HG03060 (cell line): ENCODE results near the gene NUDT1.

Experiments used
- ATAC-seq: cut with Tn5 transposase; IDR thresholded peaks from one replicate; pipeline ENCODE4 v1.9.1; 2021; ENCODE audit warnings: low read depth, moderate number of reproducible peaks; ENCODE audit not compliant: unreplicated experiment

NUDT1 gene

GRCh38 chr7:2247141-2247995, 5.3 kb downstream of the NUDT1 start:
- ATAC-seq: no peak

DNA sequence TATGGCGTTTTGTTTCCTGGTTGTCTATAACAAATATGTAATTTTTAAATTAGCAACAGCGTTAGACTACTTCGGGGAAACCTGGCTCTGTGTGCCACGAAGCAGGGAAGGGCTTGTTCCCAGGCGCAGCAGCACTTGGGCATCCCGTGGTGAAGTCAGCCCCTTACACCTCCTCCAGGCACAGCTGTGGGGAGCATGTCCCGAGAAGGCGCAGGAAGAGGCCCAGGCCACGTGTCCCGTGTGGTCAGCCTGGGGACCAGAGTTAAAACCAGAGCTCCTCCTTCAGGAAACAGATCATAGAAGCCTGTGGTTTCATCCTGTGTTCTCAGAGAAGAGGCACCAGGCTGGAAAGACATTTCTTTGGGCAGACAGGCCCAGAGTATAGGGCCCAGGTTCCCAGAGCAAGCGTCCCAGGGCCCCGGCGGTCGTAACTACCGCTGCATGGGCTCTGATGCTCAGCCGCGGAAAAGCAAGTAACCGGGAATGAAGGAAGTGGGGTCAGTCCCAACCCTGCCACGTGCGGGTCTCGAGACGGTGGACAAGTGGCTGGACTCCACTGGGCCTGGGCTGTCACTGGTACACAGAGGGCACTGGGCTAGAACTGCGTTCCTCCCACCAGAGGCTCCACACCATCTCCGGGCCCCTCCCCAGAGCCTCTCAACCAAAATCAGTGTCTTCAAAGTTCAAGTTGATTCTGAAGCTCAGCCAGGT, 7.1 kb downstream of the NUDT1 start:
- no peak for ATAC-seq

DNA sequence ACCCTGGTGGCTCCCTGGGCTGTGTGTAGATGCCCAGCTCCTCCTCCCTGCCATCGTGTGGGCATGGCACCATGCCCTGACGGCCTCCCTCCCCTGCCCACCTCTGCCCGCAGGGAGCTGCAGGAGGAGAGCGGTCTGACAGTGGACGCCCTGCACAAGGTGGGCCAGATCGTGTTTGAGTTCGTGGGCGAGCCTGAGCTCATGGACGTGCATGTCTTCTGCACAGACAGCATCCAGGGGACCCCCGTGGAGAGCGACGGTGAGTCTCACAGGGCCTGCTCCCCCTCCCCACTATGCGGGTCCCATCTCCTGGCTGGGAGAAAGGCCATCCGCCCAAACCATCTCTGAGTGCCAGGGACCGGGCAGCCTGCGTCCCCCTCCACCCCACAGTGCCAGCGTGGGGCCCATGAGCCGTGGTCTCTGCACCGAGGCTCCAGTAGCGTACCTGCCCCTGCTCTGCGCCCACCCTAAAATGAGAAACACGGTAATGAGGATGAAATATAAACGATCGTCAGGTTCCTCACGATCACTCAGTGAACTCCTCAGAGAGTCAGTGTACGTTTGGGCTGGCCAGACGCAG, 7.8 kb downstream of the NUDT1 start:
- no peak for ATAC-seq

- no peak for ATAC-seq
Observed at GRCh38 chr7:2251381-2251780, 9.4 kb downstream of the NUDT1 start.

GRCh38 chr7:2251841-2252771, 10.1 kb downstream of the NUDT1 start:
- ATAC-seq: no peak

DNA sequence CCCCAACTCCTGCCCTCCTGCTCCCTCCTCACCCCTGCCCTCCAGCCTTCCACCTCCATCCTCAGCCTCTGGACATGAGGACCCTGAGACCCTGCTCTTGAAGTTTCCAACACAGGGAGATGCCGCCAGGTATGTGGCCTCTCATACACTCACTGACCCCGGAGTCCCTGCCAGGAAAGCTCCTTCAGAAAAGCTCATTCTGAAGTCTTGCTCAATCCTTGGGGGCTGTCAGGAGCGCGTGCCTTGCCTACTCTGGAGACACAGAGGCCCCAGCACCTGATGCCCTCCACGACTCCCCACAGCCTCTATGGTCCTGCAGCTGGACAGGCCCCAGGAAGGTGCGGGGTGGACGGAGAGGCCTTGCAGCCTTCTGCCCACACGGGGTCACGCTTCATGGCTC, 11.0 kb downstream of the NUDT1 start:
- no peak for ATAC-seq

DNA sequence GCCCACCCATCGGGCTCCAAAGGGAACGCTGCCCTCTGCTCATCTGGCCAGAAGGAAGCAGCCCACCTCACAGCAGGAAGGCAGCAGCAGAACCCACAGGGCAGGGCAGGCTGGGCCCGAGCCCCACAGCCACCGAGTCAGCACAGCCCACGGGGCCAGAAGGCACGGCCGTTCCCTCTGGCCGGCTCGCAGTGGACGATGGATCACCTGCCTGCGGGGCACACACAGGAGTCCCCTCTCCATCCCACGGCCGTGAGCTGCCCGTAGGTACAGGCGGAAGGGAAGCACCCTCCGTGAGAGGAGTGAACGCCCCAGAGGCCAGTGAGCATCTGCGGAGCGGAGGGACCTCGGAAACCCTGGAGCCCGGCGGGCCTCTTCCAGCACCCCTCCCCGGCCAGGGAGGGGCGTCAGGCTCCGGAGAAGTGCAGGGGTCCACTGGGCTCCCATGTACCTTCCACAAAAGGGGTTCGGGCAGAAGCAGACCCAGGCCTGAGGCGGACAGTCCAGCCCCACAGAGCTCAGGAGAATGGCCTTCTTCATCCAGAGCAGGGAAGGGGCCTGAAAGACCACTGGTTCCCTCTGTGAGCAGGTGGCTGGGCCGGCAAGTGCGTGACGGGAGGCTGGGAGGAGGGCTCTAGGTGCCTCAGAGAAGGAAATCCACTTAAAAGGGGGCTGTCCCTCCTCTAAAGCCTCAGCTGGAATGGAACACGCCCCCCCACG, 11.7 kb downstream of the NUDT1 start:
- ATAC-seq: no peak

- no peak for ATAC-seq
Observed at GRCh38 chr7:2254429-2255144, 12.6 kb downstream of the NUDT1 start.

- no peak for ATAC-seq
Observed at GRCh38 chr7:2255145-2256139, 13.4 kb downstream of the NUDT1 start.

DNA sequence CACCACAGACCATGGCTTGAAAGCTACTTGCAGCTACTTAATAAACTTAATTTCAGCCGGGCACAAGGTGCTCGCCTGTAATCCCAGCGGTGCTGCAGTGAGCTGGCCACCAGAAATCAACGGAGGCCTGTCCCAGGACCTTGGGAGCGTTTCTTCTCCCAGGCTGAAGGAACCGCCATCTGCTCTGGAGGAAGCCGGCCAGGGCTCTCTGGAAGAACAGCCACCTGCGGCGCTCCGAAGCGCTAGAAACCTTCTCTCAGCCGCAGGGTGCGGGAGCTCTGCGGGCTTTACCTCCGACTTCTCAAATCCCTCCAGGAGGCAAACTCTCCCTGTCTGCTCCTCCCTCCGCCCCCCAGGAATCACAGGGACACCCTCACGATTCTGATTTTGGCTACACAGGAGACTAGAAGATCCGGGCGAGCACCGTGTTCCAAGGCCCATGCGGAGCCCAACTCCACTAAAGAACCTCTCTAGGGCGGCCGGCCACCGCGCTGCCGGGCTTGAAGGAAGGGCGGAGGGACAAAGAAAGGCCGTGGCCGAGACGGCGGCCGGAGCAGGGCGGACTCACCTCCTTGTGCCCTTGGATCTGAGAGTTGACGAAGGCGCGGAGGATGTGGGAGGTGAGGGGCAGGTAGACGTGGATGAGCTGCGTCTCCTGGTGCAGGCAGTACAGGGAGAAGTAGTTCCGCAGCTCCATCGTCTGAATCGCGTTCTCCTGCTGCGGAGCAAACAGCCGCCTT, 14.4 kb downstream of the NUDT1 start:
- ATAC-seq: no peak

GRCh38 chr7:2257046-2257551, 15.1 kb downstream of the NUDT1 start:
- no peak for ATAC-seq

DNA sequence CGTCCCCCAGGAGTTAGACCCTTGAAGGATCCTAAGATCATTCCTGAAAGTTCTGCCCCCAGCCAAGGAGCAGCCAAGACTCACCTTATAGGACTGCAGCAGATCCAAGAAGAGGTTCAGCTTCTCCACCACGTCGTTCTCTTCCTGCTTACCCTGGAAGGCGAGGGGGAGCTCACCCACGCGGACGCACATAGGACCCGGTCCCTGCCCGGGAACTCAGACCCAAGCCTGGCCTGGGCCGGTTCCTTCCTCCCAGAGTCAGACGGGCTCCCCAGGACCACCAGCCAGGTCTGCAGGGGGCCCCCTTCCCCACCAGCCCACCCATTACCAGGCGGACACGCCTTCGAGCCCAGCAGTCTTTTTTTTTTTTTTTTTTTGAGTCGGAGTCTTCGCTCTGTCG, 15.6 kb downstream of the NUDT1 start:
- no peak for ATAC-seq

GRCh38 chr7:2258661-2259365, 16.8 kb downstream of the NUDT1 start:
- no peak for ATAC-seq

DNA sequence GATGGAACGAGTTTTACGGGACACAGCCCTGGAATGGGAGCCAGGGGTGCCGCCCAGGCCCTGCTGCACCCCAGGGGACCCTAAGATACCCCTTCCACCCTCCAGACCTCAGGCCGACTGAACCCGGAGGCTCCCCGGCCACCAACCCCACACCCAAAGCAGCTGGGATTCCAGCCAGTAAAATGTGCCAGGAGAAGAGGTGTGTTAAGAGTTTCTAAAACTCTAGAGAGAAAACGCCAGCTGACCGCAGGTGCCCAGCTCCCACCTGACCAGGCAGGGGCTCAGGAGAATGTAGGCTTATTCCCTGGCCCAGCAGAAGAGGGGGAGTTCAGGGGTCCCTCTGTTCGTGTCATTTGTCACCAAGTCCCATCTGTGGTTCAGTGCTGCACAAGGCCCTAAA, 17.5 kb downstream of the NUDT1 start:
- ATAC-seq: no peak

DNA sequence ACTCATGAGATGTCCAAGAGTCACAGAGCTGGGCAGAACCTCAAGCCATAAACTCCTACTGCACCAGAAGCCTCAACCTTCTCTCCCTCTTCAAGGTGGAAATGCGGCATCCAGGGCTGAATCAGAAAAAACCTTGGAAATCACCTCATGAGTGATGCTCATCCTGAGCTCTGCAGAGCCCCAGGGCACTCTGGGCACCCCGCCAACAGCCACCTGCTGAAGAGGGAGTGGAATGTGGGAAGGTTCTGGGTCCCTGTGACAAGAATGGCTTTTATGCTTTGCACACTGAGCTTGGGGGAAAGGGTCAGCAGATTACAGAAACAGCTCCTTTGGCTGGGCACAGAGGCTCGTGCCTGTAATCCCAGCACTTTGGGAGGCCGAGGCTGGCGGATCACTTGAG, 18.8 kb downstream of the NUDT1 start:
- no peak for ATAC-seq

DNA sequence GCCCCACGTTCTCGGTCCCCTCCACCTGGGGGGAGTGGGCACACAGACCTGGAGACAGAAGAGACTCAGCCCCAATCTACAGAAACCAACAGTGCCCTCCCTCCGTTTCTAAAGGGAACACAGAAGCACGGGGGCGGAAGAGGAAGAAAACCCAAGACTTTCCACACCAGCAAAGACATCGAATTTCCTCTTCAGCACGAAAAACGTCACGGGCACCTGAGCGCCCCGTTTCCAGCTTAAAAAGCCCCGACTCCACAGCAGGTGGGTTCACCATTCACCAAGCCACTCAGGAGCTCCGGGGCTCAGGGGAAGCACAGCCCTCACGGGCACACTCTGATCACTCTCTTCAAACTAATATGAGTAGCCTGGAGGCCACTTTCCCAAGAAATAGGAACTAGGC, 19.6 kb downstream of the NUDT1 start:
- no peak for ATAC-seq

- no peak for ATAC-seq
Observed at GRCh38 chr7:2263176-2263575, 21.1 kb downstream of the NUDT1 start.
